ENCODE data around the gene ACTN1.

Gene ACTN1

DNA sequence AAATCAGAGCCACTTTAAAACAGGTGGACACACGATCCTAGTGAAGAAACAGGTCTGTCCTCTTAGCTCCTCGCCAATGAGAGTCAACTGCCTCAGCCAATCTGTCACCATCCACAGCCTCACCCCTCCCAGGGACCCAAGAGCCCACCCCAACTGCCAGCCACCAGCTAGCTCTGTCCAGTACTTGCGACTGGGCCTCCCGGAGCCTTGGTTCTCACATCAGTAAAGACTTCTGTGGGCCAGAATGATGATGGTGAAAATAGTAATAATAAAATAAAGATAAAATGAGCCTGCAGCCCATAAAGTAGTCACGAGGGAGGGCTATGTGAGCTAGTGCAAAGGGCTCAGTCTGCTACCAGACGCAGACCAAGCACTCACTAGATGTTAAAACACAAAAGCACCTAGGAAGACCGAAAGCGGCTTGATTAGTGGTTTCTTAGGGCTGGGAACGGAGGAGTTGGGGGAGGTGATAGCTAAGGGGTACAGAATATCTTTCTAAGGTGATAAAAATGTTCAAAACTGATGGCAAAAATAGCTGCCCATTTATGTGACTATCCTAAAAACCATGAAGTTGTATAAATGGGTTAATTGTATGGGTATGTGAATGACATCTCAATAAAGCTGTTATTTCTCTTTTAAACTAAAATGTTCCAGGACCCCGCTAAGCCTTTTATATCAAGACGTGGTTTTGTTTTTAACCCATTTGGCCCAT is 39.8 kb downstream of the ACTN1 start:
- DNase-seq (ENCODE audit: low spot score): no peak
- TF ChIP-seq, protein P1, sequence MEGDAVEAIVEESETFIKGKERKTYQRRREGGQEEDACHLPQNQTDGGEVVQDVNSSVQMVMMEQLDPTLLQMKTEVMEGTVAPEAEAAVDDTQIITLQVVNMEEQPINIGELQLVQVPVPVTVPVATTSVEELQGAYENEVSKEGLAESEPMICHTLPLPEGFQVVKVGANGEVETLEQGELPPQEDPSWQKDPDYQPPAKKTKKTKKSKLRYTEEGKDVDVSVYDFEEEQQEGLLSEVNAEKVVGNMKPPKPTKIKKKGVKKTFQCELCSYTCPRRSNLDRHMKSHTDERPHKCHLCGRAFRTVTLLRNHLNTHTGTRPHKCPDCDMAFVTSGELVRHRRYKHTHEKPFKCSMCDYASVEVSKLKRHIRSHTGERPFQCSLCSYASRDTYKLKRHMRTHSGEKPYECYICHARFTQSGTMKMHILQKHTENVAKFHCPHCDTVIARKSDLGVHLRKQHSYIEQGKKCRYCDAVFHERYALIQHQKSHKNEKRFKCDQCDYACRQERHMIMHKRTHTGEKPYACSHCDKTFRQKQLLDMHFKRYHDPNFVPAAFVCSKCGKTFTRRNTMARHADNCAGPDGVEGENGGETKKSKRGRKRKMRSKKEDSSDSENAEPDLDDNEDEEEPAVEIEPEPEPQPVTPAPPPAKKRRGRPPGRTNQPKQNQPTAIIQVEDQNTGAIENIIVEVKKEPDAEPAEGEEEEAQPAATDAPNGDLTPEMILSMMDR (IDR thresholded peaks at IDR 0.05; ENCODE audit: extremely low read depth, missing control alignments): no peak

DNA sequence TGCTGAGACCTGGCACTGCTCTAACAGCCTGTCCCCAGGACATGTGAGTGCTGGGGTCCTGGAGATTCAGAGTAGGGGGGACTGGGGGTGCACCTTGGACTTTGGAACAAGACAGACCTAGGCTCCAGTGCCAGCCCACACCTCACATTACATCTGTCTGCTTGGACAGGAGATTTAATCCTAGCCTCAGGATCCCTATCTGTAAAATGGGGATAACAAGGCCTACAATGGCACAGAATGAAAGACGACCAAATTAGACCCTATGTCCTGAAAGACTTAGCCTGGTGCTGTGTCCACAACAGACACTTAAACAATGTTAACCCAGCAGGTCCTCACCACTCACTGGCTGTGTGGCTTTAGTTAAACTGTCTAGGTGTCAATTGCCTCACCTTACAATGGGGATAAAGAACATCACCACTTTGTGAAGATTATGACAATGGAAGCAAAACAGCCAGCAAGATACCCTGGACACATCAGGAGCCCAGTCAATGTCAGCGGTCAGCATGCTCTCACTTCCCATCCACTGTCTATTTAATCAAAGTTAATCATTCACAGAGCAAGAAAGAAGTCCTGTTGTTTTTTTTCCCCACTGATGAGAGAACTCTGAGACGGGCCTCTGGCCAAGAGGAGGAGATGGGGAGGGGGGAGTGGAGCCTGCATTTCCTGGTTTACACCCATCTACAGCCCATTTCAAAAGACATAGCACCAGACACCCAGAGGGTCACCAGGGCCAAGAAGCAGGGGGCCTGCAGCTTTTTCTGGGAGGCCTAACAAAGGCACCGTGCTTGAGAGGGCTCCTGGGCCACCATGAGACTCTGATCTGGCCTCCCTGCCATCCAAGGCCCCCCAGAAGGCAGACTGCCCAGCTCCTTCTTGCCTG is 40.6 kb downstream of the ACTN1 start:
- TF ChIP-seq, protein P1 (IDR thresholded peaks at IDR 0.05; ENCODE audit: extremely low read depth, missing control alignments): no peak
- DNase-seq (ENCODE audit: low spot score): no peak

DNA sequence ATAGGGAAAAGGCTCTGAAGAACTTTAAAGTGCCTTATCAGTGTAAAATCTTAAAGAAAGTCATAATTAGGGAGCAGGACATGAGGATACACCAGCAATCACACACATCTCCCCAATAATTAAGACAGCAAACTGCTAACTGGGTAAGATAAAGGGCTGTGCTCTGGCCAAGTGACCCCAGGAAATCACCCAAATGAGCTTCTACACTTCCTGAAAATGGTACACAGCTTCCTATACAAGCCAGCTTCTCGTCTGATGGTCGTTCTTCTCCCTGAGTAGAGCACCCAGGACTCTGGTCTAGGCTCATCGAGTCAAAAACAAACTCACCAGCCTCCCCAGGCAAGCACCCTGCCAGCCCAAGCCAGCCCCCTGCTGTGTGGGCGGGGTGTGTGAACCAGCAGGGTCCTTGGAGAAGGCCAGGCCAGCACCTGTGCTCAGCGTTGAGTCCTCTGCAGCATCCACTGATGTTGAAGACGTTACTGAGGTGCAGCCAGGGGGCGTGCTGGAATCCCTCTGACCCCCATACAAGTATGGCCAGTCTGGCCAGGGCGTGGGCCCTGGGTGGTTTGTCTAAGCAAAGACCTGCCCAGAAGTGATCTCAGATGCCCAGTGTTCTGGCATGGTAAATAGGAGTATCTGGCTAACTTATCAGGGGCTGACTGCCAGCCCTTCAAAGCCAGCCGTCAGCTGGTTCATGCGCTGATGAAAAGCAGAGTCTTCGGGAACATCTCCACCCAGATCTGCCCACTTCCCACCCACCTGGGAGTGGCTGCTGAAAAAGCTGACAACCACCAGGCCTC is 41.4 kb downstream of the ACTN1 start:
- no peak for DNase-seq (ENCODE audit: low spot score)
- TF ChIP-seq, protein P1 (IDR thresholded peaks at IDR 0.05; ENCODE audit: extremely low read depth, missing control alignments): no peak

DNA sequence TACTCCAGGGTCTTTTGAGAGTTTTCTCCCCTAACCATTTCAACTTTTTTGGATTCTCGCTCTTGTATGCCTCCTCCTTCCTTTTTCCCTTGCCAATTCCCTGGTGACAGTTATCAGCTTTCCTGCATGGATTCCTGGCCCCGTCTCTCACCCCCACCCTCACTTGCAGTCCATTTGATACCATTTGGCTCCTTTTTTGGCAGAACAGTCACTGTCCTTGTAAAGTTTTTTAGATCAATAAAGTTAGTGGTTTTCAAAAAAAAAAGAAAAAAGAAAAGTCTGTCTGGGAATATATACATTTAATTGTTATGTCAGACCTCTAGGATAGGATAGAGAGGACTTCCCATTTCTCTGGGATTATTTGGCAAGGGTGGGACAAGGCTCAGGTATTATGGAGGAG is 42.1 kb downstream of the ACTN1 start:
- DNase-seq (ENCODE audit: low spot score): no peak
- TF ChIP-seq, protein P1 (IDR thresholded peaks at IDR 0.05; ENCODE audit: extremely low read depth, missing control alignments): no peak

DNA sequence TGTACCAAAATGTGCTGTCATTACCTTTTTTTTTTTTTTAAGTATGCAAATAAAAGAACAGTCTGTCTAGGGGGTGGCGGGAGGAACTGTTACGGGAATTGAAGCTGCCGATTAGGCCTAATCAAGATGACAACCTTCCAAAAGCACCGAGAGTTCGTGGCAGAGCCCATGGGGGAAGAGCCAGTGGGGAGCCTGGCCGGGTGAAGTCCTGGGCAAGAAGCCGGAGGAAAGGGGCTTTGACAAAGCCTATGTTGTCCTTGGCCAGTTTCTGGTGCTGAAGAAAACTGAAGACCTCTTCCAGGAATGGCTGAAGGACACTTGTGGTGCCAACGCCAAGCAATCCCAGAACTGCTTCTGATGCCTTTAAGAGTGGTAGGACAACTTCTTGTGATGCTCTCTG is 42.6 kb downstream of the ACTN1 start:
- TF ChIP-seq, protein P1 (IDR thresholded peaks at IDR 0.05; ENCODE audit: extremely low read depth, missing control alignments): no peak
- DNase-seq (ENCODE audit: low spot score): no peak

DNA sequence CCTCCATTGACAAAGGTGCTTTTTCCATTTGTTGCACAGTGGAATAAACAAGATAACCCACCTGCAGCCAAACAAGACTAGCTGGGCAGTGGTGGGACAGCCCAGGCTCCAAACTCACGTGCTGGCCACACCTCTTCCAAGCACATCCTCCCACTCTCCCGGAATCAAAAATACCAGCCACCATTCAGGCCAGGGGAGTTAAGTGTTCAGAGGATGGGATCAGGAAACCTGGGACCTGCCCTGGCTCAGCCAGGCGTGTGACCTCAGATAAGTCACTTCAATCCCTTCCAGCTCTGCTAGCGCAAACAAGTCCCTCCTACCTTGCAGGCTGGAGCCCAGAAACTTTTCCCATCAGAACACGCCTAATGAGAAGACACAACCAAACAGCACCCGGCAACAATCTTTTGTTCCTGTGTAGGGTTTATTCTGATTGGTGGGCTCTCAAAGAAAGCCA is 43.3 kb downstream of the ACTN1 start:
- DNase-seq (ENCODE audit: low spot score): no peak
- TF ChIP-seq, protein P1 (IDR thresholded peaks at IDR 0.05; ENCODE audit: extremely low read depth, missing control alignments): no peak

All from GM20000 (cell line).